DOHH2 (cell line): ENCODE results near the gene SMCO4.

Experiments used
- EZH2phosphoT487 ChIP-seq: fragments of 200-600 bp; sonication (generic); IDR thresholded peaks from 2 replicates; pipeline ENCODE4 v1.6.1; 2017; ENCODE audit warnings: borderline replicate concordance, mild to moderate bottlenecking, antibody characterized with exemption, low read length, moderate library complexity, mixed read lengths
- TF ChIP-seq, protein P1 (sequence below): fragments of 200-600 bp; sonication (generic); IDR thresholded peaks from one replicate; pipeline ENCODE4 v1.5.1; 2014; ENCODE audit warnings: antibody characterized with exemption, mild to moderate bottlenecking, low read depth, low read length; ENCODE audit not compliant: poor library complexity, severe bottlenecking

DNA sequence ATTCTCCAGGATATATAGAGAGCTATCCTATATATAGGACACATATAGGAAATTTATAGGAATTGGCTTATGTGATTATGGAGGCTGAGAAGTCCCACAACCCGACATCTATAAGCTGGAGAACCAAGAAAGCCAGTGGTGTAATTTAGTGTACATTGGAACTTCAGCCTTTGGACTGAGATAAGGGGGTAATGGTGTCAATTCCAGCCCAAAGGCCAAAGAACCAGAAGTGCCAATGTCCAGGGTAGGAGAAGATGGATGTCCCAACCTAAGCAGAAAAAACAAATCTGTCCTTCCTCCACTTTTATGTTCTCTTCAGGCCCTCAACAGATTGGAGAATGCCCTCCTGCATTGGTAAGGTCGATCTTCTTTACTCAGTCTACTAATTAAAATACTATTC is 25.5 kb upstream of the SMCO4 start:
- TF ChIP-seq, protein P1, sequence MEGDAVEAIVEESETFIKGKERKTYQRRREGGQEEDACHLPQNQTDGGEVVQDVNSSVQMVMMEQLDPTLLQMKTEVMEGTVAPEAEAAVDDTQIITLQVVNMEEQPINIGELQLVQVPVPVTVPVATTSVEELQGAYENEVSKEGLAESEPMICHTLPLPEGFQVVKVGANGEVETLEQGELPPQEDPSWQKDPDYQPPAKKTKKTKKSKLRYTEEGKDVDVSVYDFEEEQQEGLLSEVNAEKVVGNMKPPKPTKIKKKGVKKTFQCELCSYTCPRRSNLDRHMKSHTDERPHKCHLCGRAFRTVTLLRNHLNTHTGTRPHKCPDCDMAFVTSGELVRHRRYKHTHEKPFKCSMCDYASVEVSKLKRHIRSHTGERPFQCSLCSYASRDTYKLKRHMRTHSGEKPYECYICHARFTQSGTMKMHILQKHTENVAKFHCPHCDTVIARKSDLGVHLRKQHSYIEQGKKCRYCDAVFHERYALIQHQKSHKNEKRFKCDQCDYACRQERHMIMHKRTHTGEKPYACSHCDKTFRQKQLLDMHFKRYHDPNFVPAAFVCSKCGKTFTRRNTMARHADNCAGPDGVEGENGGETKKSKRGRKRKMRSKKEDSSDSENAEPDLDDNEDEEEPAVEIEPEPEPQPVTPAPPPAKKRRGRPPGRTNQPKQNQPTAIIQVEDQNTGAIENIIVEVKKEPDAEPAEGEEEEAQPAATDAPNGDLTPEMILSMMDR, result no peak
- TF ChIP-seq EZH2phosphoT487, result no peak
